K562 (cell line): ENCODE measurements around the gene CLDN7. TPM values are rescaled to one million over a fixed set of nuclear protein-coding genes. Genes with fewer than 3 reads are reported as not detected.

ENCODE experiments used
- C11orf30 ChIP-seq: fragments of 450-650 bp; IDR thresholded peaks from 2 replicates; pipeline ENCODE4 v1.6.1; 2016; ENCODE audit warnings: low read depth, mild to moderate bottlenecking
- CEBPG ChIP-seq, 3 experiments: fragments of 200-800 bp in 1 of 3; sonication (Bioruptor generic) in 1 of 3; sonication (generic) in 1 of 3; formaldehyde crosslinking in 1 of 3; IDR thresholded peaks in 2 of 3; conservative IDR thresholded peaks in 1 of 3; 2 replicates each; pipeline versions ENCODE4 v1.6.1 to v1.8.0; 2016 to 2022; ENCODE audit warnings: missing compliant biosample characterization in 2 of 3, missing genetic modification characterization in 2 of 3, mild to moderate bottlenecking in 1 of 3, missing genetic modification reagents in 1 of 3
- CTCFL ChIP-seq: IDR thresholded peaks from 2 replicates; pipeline ENCODE4 v1.6.1; 2011; ENCODE audit warnings: borderline replicate concordance, low read depth, mild to moderate bottlenecking, moderate library complexity, low read length; ENCODE audit not compliant: insufficient read depth, poor library complexity, severe bottlenecking
- EGR1 ChIP-seq: fragments of 450-650 bp; conservative IDR thresholded peaks from 2 replicates; pipeline ENCODE4 v1.6.1; 2017; ENCODE audit warnings: mild to moderate bottlenecking
- MBD1 ChIP-seq: fragments of 250-450 bp; sonication (Bioruptor Pico); IDR thresholded peaks from 2 replicates; pipeline ENCODE4 v1.8.0; 2022; ENCODE audit warnings: inconsistent platforms
- MLLT1 ChIP-seq, 2 experiments: fragments of 450-650 bp; IDR thresholded peaks; 2 replicates each; pipeline ENCODE4 v1.6.1; 2016
- MXI1 ChIP-seq: IDR thresholded peaks from 2 replicates; pipeline ENCODE4 v1.6.1; 2011; ENCODE audit warnings: low read depth, mild to moderate bottlenecking, improper control_type of control experiment, low read length
- NFYB ChIP-seq: IDR thresholded peaks from 2 replicates; pipeline ENCODE4 v1.6.1; 2011; ENCODE audit warnings: mild to moderate bottlenecking, moderate library complexity; ENCODE audit not compliant: insufficient read length; ENCODE audit errors: extremely low read depth
- POLR2B ChIP-seq: fragments of 450-650 bp; IDR thresholded peaks from 2 replicates; pipeline ENCODE4 v1.6.1; 2018; ENCODE audit warnings: low read depth; ENCODE audit not compliant: partially characterized antibody
- POLR2H ChIP-seq: IDR thresholded peaks from 2 replicates; pipeline ENCODE4 v1.6.1; 2016; ENCODE audit warnings: missing genetic modification characterization, low read depth, mild to moderate bottlenecking, control low read depth, missing compliant biosample characterization, moderate library complexity
- PURB ChIP-seq: sonication (generic); formaldehyde crosslinking; IDR thresholded peaks from 2 replicates; pipeline ENCODE4 v1.9.0; 2021; ENCODE audit warnings: low read depth, mild to moderate bottlenecking, missing genetic modification reagents
- RBM22 ChIP-seq: fragments of 200-400 bp; formaldehyde crosslinking; IDR thresholded peaks from 2 replicates; pipeline ENCODE4 v1.6.1; 2018; ENCODE audit warnings: low read length, low read depth; ENCODE audit not compliant: poor library complexity, severe bottlenecking
- SMAD4 ChIP-seq: fragments of 250-450 bp; sonication (Bioruptor Pico); conservative IDR thresholded peaks from 2 replicates; pipeline ENCODE4 v1.8.0; 2021; ENCODE audit warnings: inconsistent platforms, mild to moderate bottlenecking, moderate library complexity
- SMARCE1 ChIP-seq: fragments of 450-650 bp; IDR thresholded peaks from 2 replicates; pipeline ENCODE4 v1.7.1; 2016; ENCODE audit warnings: mild to moderate bottlenecking
- SREBF2 ChIP-seq: sonication (generic); formaldehyde crosslinking; IDR thresholded peaks from 2 replicates; pipeline ENCODE4 v1.4.0; 2020; ENCODE audit warnings: mild to moderate bottlenecking, missing genetic modification reagents
- ZNF354B ChIP-seq: fragments of 250-450 bp; sonication (Bioruptor Pico); IDR thresholded peaks from 2 replicates; pipeline ENCODE4 v1.4.0; 2020
- ZNF384 ChIP-seq: IDR thresholded peaks from 2 replicates; pipeline ENCODE4 v1.6.1; 2012; ENCODE audit warnings: low read depth, low read length, improper control_type of control experiment
- ZNF778 ChIP-seq: fragments of 450-650 bp; formaldehyde crosslinking; IDR thresholded peaks from 2 replicates; pipeline ENCODE4 v1.4.0; 2020; ENCODE audit warnings: mild to moderate bottlenecking, moderate library complexity
- polyA plus RNA-seq, 8 experiments: library from polyadenylated mRNA; depleted of rRNA in 4 of 8; stranded (reverse) in 5 of 8; unstranded in 3 of 8; fragments of >200 nt; fragmentation: Nextera tagmentation in 2 of 8; fragmentation: Illumina TruSeq in 1 of 8; extraction: Ambion mirVana in 2 of 8; extraction: Trizol in 1 of 8; gene quantifications; 2 replicates each; pipeline versions ENCODE4 v1.2.1 to v1.2.3, GENCODE V29; 2011 to 2014; ENCODE audit warnings: inconsistent platforms in 1 of 8, missing spikeins in 1 of 8
- total RNA-seq, 7 experiments: library from RNA; depleted of rRNA in 6 of 7; stranded (reverse); fragments of >200 nt in 6 of 7; fragmentation: Illumina TruSeq in 2 of 7; extraction: Trizol in 2 of 7; gene quantifications; 2 replicates each; pipeline versions ENCODE4 v1.2.1 to v1.2.3, GENCODE V29; 2011 to 2021; ENCODE audit warnings: low replicate concordance in 1 of 7
- TF ChIP-seq, protein P1 (sequence below), 2 experiments: fragments of 450-650 bp in 1 of 2; sonication (generic) in 1 of 2; formaldehyde crosslinking; conservative IDR thresholded peaks; 2 replicates each; pipeline versions ENCODE4 v1.4.0 to v1.8.1; 2020 to 2022; ENCODE audit warnings: mild to moderate bottlenecking in 1 of 2, missing genetic modification reagents in 1 of 2
- TF ChIP-seq, protein P2 (sequence below): fragments of 250-450 bp; sonication (Bioruptor Pico); IDR thresholded peaks from 2 replicates; pipeline ENCODE4 v1.4.0; 2020

The CLDN7 gene
- total and polyA plus RNA-seq, 9 of the 15 experiments (the other 6 are each of a cell fraction or from before 2014, with no cell fraction given), result 2.2 to 14.5 (median 7.6) TPM

DNA sequence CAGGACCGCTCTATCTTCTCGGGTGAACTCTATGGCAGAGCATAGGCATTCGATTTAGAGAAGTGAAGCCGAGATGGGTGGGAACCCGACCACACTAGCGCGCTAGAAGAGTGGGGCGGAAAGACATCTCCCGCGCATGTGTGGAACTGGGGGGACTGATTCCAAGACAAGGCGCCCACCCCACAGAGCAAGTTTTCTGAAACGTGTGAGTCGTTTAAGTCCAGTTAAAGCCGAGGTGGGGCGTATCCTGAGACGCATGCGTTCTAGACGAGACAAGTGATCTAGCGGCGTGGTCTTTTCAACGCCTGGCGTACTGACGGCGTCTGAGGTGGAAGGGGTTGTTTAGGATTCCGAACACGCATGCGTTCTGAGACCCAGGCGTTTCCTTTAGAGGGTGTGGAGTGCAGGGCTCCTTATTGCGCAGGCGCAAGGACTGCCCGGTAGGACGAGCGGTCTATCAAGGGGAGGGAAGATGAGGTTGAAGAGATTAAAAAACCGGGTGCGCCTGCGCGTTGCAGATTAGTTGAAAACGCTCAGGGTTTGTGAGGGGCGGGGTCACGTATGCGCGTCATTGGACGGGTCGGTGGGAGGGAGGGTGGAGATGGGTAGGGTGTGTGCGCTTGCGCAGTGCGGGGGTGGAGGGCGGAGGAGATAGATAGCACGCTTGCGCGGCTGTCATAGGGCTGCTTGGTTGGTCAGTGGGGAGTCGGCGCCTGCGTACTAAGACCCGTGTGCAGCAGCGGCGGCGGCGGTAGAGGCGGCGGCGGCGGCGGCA lies 44.8 kb upstream of the CLDN7 start, which contains the start of gene EIF5A (continued):
- TF ChIP-seq CTCFL (no peak), SMARCE1 (no peak), SREBF2 (CRISPR knock-in tag) (no peak), SMAD4 (CRISPR knock-in tag) (peak; percentile 55), ZNF354B (CRISPR knock-in tag) (no peak), ZNF384 (no peak), PURB (CRISPR knock-in tag) (no peak), EGR1 (peak; percentile 100), ZNF778 (no peak), MBD1 (CRISPR knock-in tag) (no peak), RBM22 (no peak), POLR2H (peak; percentile 86), NFYB (no peak), C11orf30 (peak; percentile 36; the same call in 1 of the 2 replicates), MXI1 (peak; percentile 50; the same call in 1 of the 2 replicates), MLLT1 (IDR thresholded peaks at IDR 0.05) (peak in 1 of 2 experiments; percentile 96; a peak in 2 of 4 replicates), POLR2B (peak; percentile 78), CEBPG (CRISPR knock-in tag; IDR thresholded peaks at IDR 0.05) (no peak), CEBPG (tag; conservative IDR thresholded peaks at IDR 0.05 in 1 of 2, IDR thresholded peaks at IDR 0.05 in 1 of 2) (no peak)
- TF ChIP-seq, protein P1, sequence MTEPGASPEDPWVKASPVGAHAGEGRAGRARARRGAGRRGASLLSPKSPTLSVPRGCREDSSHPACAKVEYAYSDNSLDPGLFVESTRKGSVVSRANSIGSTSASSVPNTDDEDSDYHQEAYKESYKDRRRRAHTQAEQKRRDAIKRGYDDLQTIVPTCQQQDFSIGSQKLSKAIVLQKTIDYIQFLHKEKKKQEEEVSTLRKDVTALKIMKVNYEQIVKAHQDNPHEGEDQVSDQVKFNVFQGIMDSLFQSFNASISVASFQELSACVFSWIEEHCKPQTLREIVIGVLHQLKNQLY (CRISPR knock-in tag; conservative IDR thresholded peaks at IDR 0.05), result no peak
- TF ChIP-seq, protein P2, sequence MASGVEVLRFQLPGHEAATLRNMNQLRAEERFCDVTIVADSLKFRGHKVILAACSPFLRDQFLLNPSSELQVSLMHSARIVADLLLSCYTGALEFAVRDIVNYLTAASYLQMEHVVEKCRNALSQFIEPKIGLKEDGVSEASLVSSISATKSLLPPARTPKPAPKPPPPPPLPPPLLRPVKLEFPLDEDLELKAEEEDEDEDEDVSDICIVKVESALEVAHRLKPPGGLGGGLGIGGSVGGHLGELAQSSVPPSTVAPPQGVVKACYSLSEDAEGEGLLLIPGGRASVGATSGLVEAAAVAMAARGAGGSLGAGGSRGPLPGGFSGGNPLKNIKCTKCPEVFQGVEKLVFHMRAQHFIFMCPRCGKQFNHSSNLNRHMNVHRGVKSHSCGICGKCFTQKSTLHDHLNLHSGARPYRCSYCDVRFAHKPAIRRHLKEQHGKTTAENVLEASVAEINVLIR, result peak; percentile 35; the same call in 1 of the 2 replicates
